Panc1 (cell line): ENCODE results near the gene DPPA5. TPM values are rescaled to one million over a fixed set of nuclear protein-coding genes. Genes with fewer than 3 reads are reported as not detected.

ENCODE experiments used
- ATAC-seq: fragments of 200-7000 bp; cut with Tn5 transposase; 2 replicates; pipeline ENCODE4 v1.9.1; 2020; ENCODE audit warnings: mild to moderate bottlenecking, moderate library complexity
- BruUV-seq: library from RNA; stranded (reverse); fragments of 400-500 nt; replicated peaks from 2 replicates; lab custom pipeline; 2021; lab: Mats Ljungman, UMichigan
- CTCF ChIA-PET: fragments of 300-600 bp; sonication (Branson Sonifier 250); formaldehyde crosslinking; loops from one replicate; lab custom pipeline; 2022; ENCODE audit warnings: antibody characterized with exemption; lab: Charles Lee
- POLR2A ChIA-PET: fragments of 300-600 bp; sonication (Branson Sonifier 250); formaldehyde crosslinking; loops from one replicate; lab custom pipeline; 2022; ENCODE audit warnings: antibody characterized with exemption; lab: Charles Lee
- DNase-seq: peaks from one replicate; pipeline ENCODE4 v3.0.0-alpha.2; 2010; ENCODE audit warnings: low read depth, low spot score
- H3K27ac ChIP-seq: 2 replicates; pipeline ENCODE4 v1.5.1; 2011; ENCODE audit warnings: mild to moderate bottlenecking, low read length, inconsistent platforms
- H3K27me3 ChIP-seq: fragments of 200-500 bp; sonication (Bioruptor generic); 2 replicates; pipeline ENCODE4 v1.6.0; 2014; ENCODE audit warnings: low read length, inconsistent platforms; ENCODE audit not compliant: control insufficient read depth, insufficient read depth
- H3K36me3 ChIP-seq: fragments of 200-500 bp; sonication (Bioruptor generic); 2 replicates; pipeline ENCODE4 v1.5.1; 2014; ENCODE audit warnings: inconsistent platforms, mild to moderate bottlenecking, low read length, moderate library complexity; ENCODE audit not compliant: control insufficient read depth, insufficient read depth
- H3K4me1 ChIP-seq: 2 replicates; pipeline ENCODE4 v1.5.1; 2011; ENCODE audit warnings: inconsistent platforms, mild to moderate bottlenecking, low read length, moderate library complexity; ENCODE audit not compliant: control insufficient read depth, insufficient read depth
- H3K4me3 ChIP-seq, 2 experiments: 2 replicates each; pipeline ENCODE4 v1.5.1; 2011 to 2012; ENCODE audit warnings: low read depth in 2 of 2, low read length in 2 of 2, mild to moderate bottlenecking in 2 of 2, inconsistent platforms in 1 of 2, moderate library complexity in 1 of 2
- H3K9me3 ChIP-seq: fragments of 200-500 bp; sonication (Bioruptor generic); 2 replicates; pipeline ENCODE4 v1.5.1; 2014; ENCODE audit warnings: low read depth, mild to moderate bottlenecking, inconsistent platforms, low read length, moderate library complexity; ENCODE audit not compliant: control insufficient read depth, insufficient read depth
- POLR2AphosphoS5 ChIP-seq: IDR thresholded peaks from 2 replicates; pipeline ENCODE4 v1.6.1; 2012; ENCODE audit warnings: mild to moderate bottlenecking, low read depth, low read length, moderate library complexity
- SIN3A ChIP-seq: IDR thresholded peaks from 2 replicates; pipeline ENCODE4 v1.6.1; 2012; ENCODE audit warnings: low read depth, mild to moderate bottlenecking, low read length, moderate library complexity, borderline replicate concordance; ENCODE audit not compliant: insufficient read depth
- TCF7L2 ChIP-seq: IDR thresholded peaks from 2 replicates; pipeline ENCODE4 v1.6.1; 2011; ENCODE audit warnings: mild to moderate bottlenecking, low read depth, low read length, inconsistent platforms
- in situ Hi-C: cut with HindIII; loops from 2 replicates; pipeline ENCODE4 v1.10.0; 2016; ENCODE audit warnings: low sequenced_read_pairs, low pct_unique_long_range_greater_than_20kb
- intact Hi-C: fragments of 100-400 bp; cut with micrococcal nuclease; formaldehyde crosslinking; loops from one replicate; pipeline ENCODE4 v1.10.0; 2022; ENCODE audit not compliant: unreplicated experiment
- total RNA-seq: library from RNA; stranded (reverse); gene quantifications from one replicate; pipeline ENCODE4 v1.2.1, GENCODE V29; 2021; ENCODE audit not compliant: unreplicated experiment
- TF ChIP-seq, protein P1 (sequence below): fragments of 450-650 bp; IDR thresholded peaks from 2 replicates; pipeline ENCODE4 v1.5.1; 2017; ENCODE audit warnings: mild to moderate bottlenecking
- TF ChIP-seq, protein P2 (sequence below), 2 experiments: IDR thresholded peaks; 2 replicates each; pipeline ENCODE4 v1.6.1; 2011 to 2012; ENCODE audit warnings: low read depth in 2 of 2, control low read depth in 1 of 2, low read length in 1 of 2, mild to moderate bottlenecking in 1 of 2, moderate library complexity in 1 of 2; ENCODE audit not compliant: insufficient read depth in 1 of 2

Gene DPPA5
- total RNA-seq, 1 experiment from 2014 or later = not detected

DNA sequence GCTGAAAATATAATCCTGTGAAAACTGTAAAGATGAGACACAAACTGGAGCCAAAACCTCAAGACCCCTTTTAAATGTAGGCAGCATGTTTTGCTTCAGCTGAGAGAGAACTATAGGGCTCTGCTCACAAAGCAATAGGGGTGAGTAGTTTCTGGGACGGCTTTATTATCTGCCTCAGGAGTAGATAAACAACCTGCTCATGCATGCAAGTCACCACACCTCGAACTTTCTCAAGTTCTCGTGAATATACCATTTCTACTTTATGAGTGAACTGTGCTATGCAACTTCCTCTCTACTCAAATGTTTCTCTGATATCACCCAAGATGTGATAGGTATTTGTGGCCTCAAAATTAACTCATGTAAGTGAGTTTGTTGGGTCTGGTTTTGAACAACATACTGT, 23.1 kb upstream of the DPPA5 start:
- no TSS peak for BruUV-seq
- in situ Hi-C loops (no loop called here), intact Hi-C loops (no loop called here)
- ChIA-PET POLR2A (interaction anchor here (0.5 kb wide), 1 partner anchor 73 kb away, joined by 3 read pairs; no protein-coding TSS in a partner anchor), CTCF (no interaction called here)
- no peak overlapping the region for H3K27ac ChIP-seq
- no peaks in the 10 kb centered on the region for H3K4me1 ChIP-seq
- no peaks in the 10 kb centered on the region for H3K36me3 ChIP-seq
- ATAC-seq (no peak), DNase-seq (no peak)
- H3K9me3 ChIP-seq = no peaks in the 10 kb centered on the region
- no peaks in the 10 kb centered on the region for H3K27me3 ChIP-seq
- H3K4me3 ChIP-seq = no peak overlapping the region
- TF ChIP-seq POLR2AphosphoS5 (no peak), SIN3A (no peak), TCF7L2 (no peak)
- TF ChIP-seq, protein P1, sequence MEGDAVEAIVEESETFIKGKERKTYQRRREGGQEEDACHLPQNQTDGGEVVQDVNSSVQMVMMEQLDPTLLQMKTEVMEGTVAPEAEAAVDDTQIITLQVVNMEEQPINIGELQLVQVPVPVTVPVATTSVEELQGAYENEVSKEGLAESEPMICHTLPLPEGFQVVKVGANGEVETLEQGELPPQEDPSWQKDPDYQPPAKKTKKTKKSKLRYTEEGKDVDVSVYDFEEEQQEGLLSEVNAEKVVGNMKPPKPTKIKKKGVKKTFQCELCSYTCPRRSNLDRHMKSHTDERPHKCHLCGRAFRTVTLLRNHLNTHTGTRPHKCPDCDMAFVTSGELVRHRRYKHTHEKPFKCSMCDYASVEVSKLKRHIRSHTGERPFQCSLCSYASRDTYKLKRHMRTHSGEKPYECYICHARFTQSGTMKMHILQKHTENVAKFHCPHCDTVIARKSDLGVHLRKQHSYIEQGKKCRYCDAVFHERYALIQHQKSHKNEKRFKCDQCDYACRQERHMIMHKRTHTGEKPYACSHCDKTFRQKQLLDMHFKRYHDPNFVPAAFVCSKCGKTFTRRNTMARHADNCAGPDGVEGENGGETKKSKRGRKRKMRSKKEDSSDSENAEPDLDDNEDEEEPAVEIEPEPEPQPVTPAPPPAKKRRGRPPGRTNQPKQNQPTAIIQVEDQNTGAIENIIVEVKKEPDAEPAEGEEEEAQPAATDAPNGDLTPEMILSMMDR = no peak
- TF ChIP-seq, protein P2, sequence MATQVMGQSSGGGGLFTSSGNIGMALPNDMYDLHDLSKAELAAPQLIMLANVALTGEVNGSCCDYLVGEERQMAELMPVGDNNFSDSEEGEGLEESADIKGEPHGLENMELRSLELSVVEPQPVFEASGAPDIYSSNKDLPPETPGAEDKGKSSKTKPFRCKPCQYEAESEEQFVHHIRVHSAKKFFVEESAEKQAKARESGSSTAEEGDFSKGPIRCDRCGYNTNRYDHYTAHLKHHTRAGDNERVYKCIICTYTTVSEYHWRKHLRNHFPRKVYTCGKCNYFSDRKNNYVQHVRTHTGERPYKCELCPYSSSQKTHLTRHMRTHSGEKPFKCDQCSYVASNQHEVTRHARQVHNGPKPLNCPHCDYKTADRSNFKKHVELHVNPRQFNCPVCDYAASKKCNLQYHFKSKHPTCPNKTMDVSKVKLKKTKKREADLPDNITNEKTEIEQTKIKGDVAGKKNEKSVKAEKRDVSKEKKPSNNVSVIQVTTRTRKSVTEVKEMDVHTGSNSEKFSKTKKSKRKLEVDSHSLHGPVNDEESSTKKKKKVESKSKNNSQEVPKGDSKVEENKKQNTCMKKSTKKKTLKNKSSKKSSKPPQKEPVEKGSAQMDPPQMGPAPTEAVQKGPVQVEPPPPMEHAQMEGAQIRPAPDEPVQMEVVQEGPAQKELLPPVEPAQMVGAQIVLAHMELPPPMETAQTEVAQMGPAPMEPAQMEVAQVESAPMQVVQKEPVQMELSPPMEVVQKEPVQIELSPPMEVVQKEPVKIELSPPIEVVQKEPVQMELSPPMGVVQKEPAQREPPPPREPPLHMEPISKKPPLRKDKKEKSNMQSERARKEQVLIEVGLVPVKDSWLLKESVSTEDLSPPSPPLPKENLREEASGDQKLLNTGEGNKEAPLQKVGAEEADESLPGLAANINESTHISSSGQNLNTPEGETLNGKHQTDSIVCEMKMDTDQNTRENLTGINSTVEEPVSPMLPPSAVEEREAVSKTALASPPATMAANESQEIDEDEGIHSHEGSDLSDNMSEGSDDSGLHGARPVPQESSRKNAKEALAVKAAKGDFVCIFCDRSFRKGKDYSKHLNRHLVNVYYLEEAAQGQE (IDR thresholded peaks at IDR 0.05; ENCODE audit: insufficient read depth in 1 of 2, low read depth in 2 of 2, low read length in 1 of 2) = no peak

DNA sequence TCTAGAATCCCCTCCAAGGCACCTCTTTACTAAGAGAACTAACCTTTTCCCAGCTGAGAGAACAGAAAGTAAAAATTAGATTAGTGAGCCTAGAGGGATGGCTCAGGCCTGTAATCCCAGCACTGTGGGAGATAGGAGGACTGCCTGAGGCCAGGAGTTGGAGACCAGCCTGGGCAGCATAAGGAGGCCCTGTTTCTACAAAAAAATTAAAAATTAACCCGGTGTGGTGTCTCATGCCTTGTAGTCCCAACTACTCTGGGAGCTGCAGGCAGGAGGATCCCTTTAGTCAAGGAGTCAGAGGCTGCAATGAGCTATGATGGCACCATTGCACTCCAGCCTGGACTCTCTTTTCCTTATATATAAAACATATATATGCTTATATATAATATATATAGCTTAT, 21.1 kb upstream of the DPPA5 start:
- POLR2A ChIA-PET = no interaction called here
- TF ChIP-seq, protein P2 (IDR thresholded peaks at IDR 0.05; ENCODE audit: insufficient read depth in 1 of 2, low read depth in 2 of 2, low read length in 1 of 2) = no peak
- ATAC-seq (no peak), DNase-seq (no peak)
- Histone ChIP-seq H3K4me3 (no peak overlapping the region), H3K27ac (no peak overlapping the region), H3K9me3 (no peaks in the 10 kb centered on the region), H3K36me3 (no peaks in the 10 kb centered on the region), H3K4me1 (no peaks in the 10 kb centered on the region), H3K27me3 (no peaks in the 10 kb centered on the region)
- in situ Hi-C loops (no loop called here), intact Hi-C loops (no loop called here)
- BruUV-seq = no TSS peak
- CTCF ChIA-PET = interaction anchor here (0.6 kb wide), 1 partner anchor 1837 kb away, joined by 3 read pairs; no protein-coding TSS in a partner anchor
